IMR-90 (cell line): Measurements from ENCODE around the gene XAF1.
"Not testable (repeated sequence)": the region's sequence is repeated elsewhere in the genome, so short reads cannot be mapped to it uniquely, and the experiment has no call there.

ENCODE experiments used
- POLR2A ChIP-seq: IDR thresholded peaks from 2 replicates; pipeline ENCODE4 v1.6.1; 2012; ENCODE audit warnings: mild to moderate bottlenecking, low read depth, low read length
- TF ChIP-seq, protein P1 (sequence below): conservative IDR thresholded peaks from 2 replicates; pipeline ENCODE4 v1.5.1; 2012; ENCODE audit warnings: mild to moderate bottlenecking, low read depth, low read length, improper control_type of control experiment

DNA sequence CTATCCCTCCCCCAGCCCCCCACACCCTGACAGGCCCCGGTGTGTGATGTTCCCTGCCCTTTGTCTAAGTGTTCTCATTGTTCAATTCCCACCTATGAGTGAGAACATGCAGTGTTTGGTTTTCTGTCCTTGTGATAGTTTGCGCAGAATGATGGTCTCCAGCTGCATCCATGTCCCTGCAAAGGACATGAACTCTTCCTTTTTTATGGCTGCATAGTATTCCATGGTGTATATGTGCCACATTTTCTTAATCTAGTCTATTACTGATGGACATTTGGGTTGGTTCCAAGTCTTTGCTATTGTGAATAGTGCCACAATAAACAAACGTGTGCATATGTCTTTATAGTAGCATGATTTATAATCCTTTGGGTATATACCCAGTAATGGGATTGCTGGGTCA is 60.5 kb downstream of the XAF1 start:
- TF ChIP-seq, protein P1, sequence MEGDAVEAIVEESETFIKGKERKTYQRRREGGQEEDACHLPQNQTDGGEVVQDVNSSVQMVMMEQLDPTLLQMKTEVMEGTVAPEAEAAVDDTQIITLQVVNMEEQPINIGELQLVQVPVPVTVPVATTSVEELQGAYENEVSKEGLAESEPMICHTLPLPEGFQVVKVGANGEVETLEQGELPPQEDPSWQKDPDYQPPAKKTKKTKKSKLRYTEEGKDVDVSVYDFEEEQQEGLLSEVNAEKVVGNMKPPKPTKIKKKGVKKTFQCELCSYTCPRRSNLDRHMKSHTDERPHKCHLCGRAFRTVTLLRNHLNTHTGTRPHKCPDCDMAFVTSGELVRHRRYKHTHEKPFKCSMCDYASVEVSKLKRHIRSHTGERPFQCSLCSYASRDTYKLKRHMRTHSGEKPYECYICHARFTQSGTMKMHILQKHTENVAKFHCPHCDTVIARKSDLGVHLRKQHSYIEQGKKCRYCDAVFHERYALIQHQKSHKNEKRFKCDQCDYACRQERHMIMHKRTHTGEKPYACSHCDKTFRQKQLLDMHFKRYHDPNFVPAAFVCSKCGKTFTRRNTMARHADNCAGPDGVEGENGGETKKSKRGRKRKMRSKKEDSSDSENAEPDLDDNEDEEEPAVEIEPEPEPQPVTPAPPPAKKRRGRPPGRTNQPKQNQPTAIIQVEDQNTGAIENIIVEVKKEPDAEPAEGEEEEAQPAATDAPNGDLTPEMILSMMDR: not testable (repeated sequence)
- not testable (repeated sequence) for TF ChIP-seq POLR2A
